HG03432 (cell line): Measurements from ENCODE around the gene CDH4.

Source experiments
- ATAC-seq: cut with Tn5 transposase; IDR thresholded peaks from one replicate; pipeline ENCODE4 v1.9.1; 2021; ENCODE audit warnings: mild to moderate bottlenecking, moderate library complexity; ENCODE audit not compliant: unreplicated experiment

Gene CDH4

GRCh38 chr20:61674688-61675087 lies 422.6 kb downstream of the CDH4 start:
- ATAC-seq = no peak

- ATAC-seq = no peak
Measured at GRCh38 chr20:61677928-61678327, 425.9 kb downstream of the CDH4 start.

GRCh38 chr20:61678437-61678836 lies 426.4 kb downstream of the CDH4 start:
- ATAC-seq = no peak

- ATAC-seq = no peak
Measured at GRCh38 chr20:61679473-61679872, 427.4 kb downstream of the CDH4 start.

- no peak for ATAC-seq
Measured at GRCh38 chr20:61680096-61680495, 428.0 kb downstream of the CDH4 start.

GRCh38 chr20:61682114-61682995 lies 430.3 kb downstream of the CDH4 start:
- ATAC-seq = no peak

GRCh38 chr20:61682996-61683681 lies 431.1 kb downstream of the CDH4 start:
- no peak for ATAC-seq

- no peak for ATAC-seq
Measured at GRCh38 chr20:61683721-61684120, 431.7 kb downstream of the CDH4 start.

- no peak for ATAC-seq
Measured at GRCh38 chr20:61684136-61684535, 432.1 kb downstream of the CDH4 start.

GRCh38 chr20:61684583-61685235 lies 432.6 kb downstream of the CDH4 start:
- ATAC-seq = no peak

GRCh38 chr20:61685462-61685861 lies 433.4 kb downstream of the CDH4 start:
- no peak for ATAC-seq

GRCh38 chr20:61686051-61686936 lies 434.2 kb downstream of the CDH4 start:
- no peak for ATAC-seq

GRCh38 chr20:61688411-61688810 lies 436.4 kb downstream of the CDH4 start:
- no peak for ATAC-seq

GRCh38 chr20:61690150-61690549 lies 438.1 kb downstream of the CDH4 start:
- no peak for ATAC-seq

GRCh38 chr20:61690993-61691838 lies 439.2 kb downstream of the CDH4 start:
- no peak for ATAC-seq

GRCh38 chr20:61691978-61692377 lies 439.9 kb downstream of the CDH4 start:
- ATAC-seq = no peak

- no peak for ATAC-seq
Measured at GRCh38 chr20:61692479-61692878, 440.4 kb downstream of the CDH4 start.

- no peak for ATAC-seq
Measured at GRCh38 chr20:61693055-61693600, 441.1 kb downstream of the CDH4 start.

GRCh38 chr20:61694682-61695081 lies 442.6 kb downstream of the CDH4 start:
- ATAC-seq = no peak

- ATAC-seq = no peak
Measured at GRCh38 chr20:61695741-61696140, 443.7 kb downstream of the CDH4 start.
